GM21717 (cell line): ENCODE measurements around the gene FOXD4L4.
"Not testable (repeated sequence)": the region's sequence is repeated elsewhere in the genome, so short reads cannot be mapped to it uniquely, and the experiment has no call there.

Experiments
- ATAC-seq: cut with Tn5 transposase; IDR thresholded peaks from one replicate; pipeline ENCODE4 v1.9.1; 2021; ENCODE audit warnings: mild to moderate bottlenecking, moderate library complexity; ENCODE audit not compliant: unreplicated experiment

Gene FOXD4L4

DNA sequence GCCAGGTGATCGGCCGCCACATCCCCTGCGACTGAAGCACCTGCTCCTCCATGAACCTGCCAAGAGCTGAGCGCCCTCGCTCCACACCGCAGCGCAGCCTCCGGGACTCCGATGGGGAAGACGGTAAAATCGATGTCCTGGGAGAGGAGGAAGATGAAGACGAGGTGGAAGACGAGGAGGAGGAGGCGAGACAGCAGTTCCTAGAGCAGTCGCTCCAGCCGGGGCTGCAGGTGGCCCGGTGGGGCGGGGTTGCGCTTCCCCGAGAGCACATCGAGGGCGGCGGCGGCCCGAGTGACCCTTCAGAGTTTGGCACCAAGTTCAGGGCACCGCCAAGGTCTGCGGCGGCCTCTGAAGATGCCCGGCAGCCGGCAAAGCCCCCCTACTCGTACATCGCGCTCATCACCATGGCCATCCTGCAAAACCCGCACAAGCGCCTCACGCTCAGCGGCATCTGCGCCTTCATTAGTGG, at the start of gene FOXD4L4:
Gene FOXD4L4 (plus strand): TSS at position 51 of the 469 bp plus-strand sequence. CDS start 0 bp downstream, at position 51.
- not testable (repeated sequence) for ATAC-seq

DNA sequence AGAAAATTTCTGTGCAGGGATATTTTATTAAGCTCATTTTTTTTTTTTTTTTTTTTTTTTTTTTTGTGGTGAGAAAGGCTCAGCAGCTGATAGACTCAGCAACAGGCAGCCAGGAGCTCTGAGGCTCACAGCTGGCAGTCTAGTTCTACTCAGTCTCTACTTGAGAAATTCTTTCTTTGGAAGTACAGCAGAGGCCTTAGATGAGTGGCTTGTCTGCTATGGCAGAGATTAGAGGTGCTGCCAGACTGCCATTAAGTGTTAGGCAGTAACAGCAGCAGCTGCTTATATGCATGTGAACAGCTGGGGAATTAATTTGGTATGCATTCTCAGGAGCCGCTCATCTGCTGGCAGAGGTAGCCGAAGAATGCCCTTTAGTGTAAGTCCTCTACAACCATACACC, 33.4 kb upstream of the FOXD4L4 start:
- not testable (repeated sequence) for ATAC-seq

DNA sequence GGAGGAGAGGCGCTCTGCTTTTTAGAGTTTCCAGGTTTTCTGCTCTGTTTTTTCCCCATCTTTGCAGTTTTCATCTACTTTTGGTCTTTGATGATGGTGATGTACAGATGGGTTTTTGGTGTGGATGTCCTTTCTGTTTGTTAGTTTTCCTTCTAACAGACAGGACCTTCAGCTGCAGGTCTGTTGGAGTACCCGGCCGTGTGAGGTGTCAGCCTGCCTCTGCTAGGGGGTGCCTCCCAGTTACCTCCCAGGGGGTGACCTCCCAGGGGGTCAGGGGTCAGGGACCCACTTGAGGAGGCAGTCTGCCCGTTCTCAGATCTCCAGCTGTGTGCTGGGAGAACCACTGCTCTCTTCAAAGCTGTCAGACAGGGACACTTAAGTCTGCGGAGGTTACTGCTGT, 22.5 kb upstream of the FOXD4L4 start:
- ATAC-seq = not testable (repeated sequence)

DNA sequence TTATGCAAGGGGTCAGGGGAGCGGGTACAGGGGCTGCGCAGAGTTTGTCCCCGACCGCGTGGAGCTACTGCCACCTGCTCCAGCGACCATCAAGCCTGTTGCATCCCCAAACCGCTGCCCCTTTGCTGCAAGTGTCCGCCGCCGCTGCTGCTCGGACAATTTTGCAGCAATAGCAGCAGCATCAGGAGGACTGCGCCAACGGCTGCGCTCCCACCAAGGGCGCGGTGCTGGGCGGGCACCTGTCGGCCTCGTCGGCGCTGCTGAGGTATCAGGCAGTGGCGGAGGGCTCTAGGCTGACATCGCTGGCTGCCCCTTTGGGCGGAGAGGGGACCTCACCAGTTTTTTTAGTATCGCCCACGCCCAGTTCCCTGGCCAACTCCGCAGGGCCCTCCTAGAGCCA, 1.2 kb downstream of the FOXD4L4 start:
- not testable (repeated sequence) for ATAC-seq
